GM19463 (cell line): ENCODE data around the gene HES4.
"Not testable (repeated sequence)": the region's sequence is repeated elsewhere in the genome, so short reads cannot be mapped to it uniquely, and the experiment has no call there.

Experiments used
- ATAC-seq: cut with Tn5 transposase; IDR thresholded peaks from one replicate; pipeline ENCODE4 v1.9.1; 2021; ENCODE audit warnings: mild to moderate bottlenecking, moderate library complexity; ENCODE audit not compliant: unreplicated experiment

HES4 gene

GRCh38 chr1:981491-981954, 18.4 kb downstream of the HES4 start:
- ATAC-seq: no peak

- no peak for ATAC-seq
These were observed 19.1 kb downstream of the HES4 start for GRCh38 chr1:980602-981395.

- no peak for ATAC-seq
These were observed 19.7 kb downstream of the HES4 start for GRCh38 chr1:980137-980571.

- ATAC-seq: no peak
These were observed 20.2 kb downstream of the HES4 start for GRCh38 chr1:979744-980072.

- ATAC-seq: no peak
These were observed 20.8 kb downstream of the HES4 start for GRCh38 chr1:978835-979743.

- no peak for ATAC-seq
These were observed 21.6 kb downstream of the HES4 start for GRCh38 chr1:978069-978834.

- not testable (repeated sequence) for ATAC-seq
These were observed 23.1 kb downstream of the HES4 start for GRCh38 chr1:976791-977190.

- ATAC-seq: no peak
These were observed 23.8 kb downstream of the HES4 start for GRCh38 chr1:975896-976683.

- no peak for ATAC-seq
These were observed 24.5 kb downstream of the HES4 start for GRCh38 chr1:975365-975764.

GRCh38 chr1:974687-975328, 25.1 kb downstream of the HES4 start:
- no peak for ATAC-seq

- ATAC-seq: no peak
These were observed 25.6 kb downstream of the HES4 start for GRCh38 chr1:974293-974640.

GRCh38 chr1:973459-974292, 26.2 kb downstream of the HES4 start:
- no peak for ATAC-seq

- ATAC-seq: no peak
These were observed 27.0 kb downstream of the HES4 start for GRCh38 chr1:972726-973458.

GRCh38 chr1:971751-972506, 28.0 kb downstream of the HES4 start:
- no peak for ATAC-seq

- ATAC-seq: no peak
These were observed 28.7 kb downstream of the HES4 start for GRCh38 chr1:970973-971730.

- ATAC-seq: no peak
These were observed 29.5 kb downstream of the HES4 start for GRCh38 chr1:970242-970972.
